H9 (cell line): ENCODE measurements around the gene FNDC8. TPM values are rescaled to one million over a fixed set of nuclear protein-coding genes. Genes with fewer than 3 reads are reported as not detected.

Source experiments
- total RNA-seq: library from RNA; stranded (reverse); gene quantifications from 2 replicates; pipeline ENCODE4 v1.2.1, GENCODE V29; 2021

FNDC8 gene
- total RNA-seq, 1 experiment from 2014 or later = not detected

Other genes with a start within 250 kb of the FNDC8 start
- gene CCT6B, start 160.2 kb upstream of the FNDC8 start, total RNA-seq = 1.4 and 1.7 TPM in 2 replicates
- gene ZNF830, start 160.1 kb upstream of the FNDC8 start, total RNA-seq = 18.9 and 19.2 TPM in 2 replicates
- gene LIG3, start 141.1 kb upstream of the FNDC8 start, total RNA-seq = 96.0 and 97.2 TPM in 2 replicates
- 21.1 and 21.4 TPM in 2 replicates for gene RFFL, start 57.9 kb upstream of the FNDC8 start, total RNA-seq
- 14.0 and 15.8 TPM in 2 replicates for gene RAD51D, start 1.8 kb upstream of the FNDC8 start, total RNA-seq
- gene NLE1, start 20.7 kb downstream of the FNDC8 start, total RNA-seq = 41.7 and 43.9 TPM in 2 replicates
- 0.07 and 0.22 TPM in 2 replicates for gene UNC45B, start 26.2 kb downstream of the FNDC8 start, total RNA-seq
- not detected in 2 replicates for gene SLC35G3, start 72.8 kb downstream of the FNDC8 start, total RNA-seq
- 2.9 and 3.5 TPM in 2 replicates for gene SLFN5, start 121.5 kb downstream of the FNDC8 start, total RNA-seq